ENCODE results near the gene CRHR1.

- TF ChIP-seq, protein P1, sequence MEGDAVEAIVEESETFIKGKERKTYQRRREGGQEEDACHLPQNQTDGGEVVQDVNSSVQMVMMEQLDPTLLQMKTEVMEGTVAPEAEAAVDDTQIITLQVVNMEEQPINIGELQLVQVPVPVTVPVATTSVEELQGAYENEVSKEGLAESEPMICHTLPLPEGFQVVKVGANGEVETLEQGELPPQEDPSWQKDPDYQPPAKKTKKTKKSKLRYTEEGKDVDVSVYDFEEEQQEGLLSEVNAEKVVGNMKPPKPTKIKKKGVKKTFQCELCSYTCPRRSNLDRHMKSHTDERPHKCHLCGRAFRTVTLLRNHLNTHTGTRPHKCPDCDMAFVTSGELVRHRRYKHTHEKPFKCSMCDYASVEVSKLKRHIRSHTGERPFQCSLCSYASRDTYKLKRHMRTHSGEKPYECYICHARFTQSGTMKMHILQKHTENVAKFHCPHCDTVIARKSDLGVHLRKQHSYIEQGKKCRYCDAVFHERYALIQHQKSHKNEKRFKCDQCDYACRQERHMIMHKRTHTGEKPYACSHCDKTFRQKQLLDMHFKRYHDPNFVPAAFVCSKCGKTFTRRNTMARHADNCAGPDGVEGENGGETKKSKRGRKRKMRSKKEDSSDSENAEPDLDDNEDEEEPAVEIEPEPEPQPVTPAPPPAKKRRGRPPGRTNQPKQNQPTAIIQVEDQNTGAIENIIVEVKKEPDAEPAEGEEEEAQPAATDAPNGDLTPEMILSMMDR (IDR thresholded peaks at IDR 0.05) = no peak
- no peak for TF ChIP-seq POLR2A (IDR thresholded peaks at IDR 0.05)
- TF ChIP-seq POLR2AphosphoS5 (IDR thresholded peaks at IDR 0.05) = no peak
- TF ChIP-seq EP300 (IDR thresholded peaks at IDR 0.05) = no peak
These were observed 41.9 kb upstream of the CRHR1 start for GRCh38 chr17:45742251-45742650.
